Astrocyte (in vitro differentiated cells and primary cell): ENCODE data around the gene RELN. TPM values are rescaled to one million over a fixed set of nuclear protein-coding genes. Genes with fewer than 3 reads are reported as not detected.

ENCODE experiments used
- DNase-seq: peaks from one replicate; pipeline ENCODE4 v3.0.0-alpha.2; 2010; ENCODE audit warnings: low read depth
- FAIRE-seq: peaks from 2 replicates; lab custom pipeline; 2011; peaks lifted over from hg19 to GRCh38; lab: Jason Lieb, UNC
- H2AFZ ChIP-seq: 2 replicates; pipeline ENCODE4 v1.6.0; 2012; ENCODE audit warnings: low read depth, low read length, inconsistent platforms
- H3K27ac ChIP-seq: 2 replicates; pipeline ENCODE4 v1.5.1; 2011; ENCODE audit warnings: low read depth, low read length, inconsistent platforms
- H3K27me3 ChIP-seq: 2 replicates; pipeline ENCODE4 v1.6.0; 2011; ENCODE audit warnings: low read length, inconsistent platforms; ENCODE audit not compliant: insufficient read depth
- H3K36me3 ChIP-seq: 2 replicates; pipeline ENCODE4 v1.5.1; 2011; ENCODE audit warnings: low read length, inconsistent platforms; ENCODE audit not compliant: insufficient read depth
- H3K4me1 ChIP-seq: 2 replicates; pipeline ENCODE4 v1.5.1; 2011; ENCODE audit warnings: low read length, inconsistent platforms; ENCODE audit not compliant: insufficient read depth
- H3K4me2 ChIP-seq: 2 replicates; pipeline ENCODE4 v1.6.0; 2012; ENCODE audit warnings: low read length, inconsistent platforms
- H3K4me3 ChIP-seq: 2 replicates; pipeline ENCODE4 v1.5.1; 2011; ENCODE audit warnings: low read depth, mild to moderate bottlenecking, low read length, inconsistent platforms; ENCODE audit not compliant: insufficient read depth
- H3K79me2 ChIP-seq: 2 replicates; pipeline ENCODE4 v1.6.0; 2012; ENCODE audit warnings: mild to moderate bottlenecking, low read length, inconsistent platforms; ENCODE audit not compliant: insufficient read depth
- H3K9ac ChIP-seq: 2 replicates; pipeline ENCODE4 v1.6.0; 2012; ENCODE audit warnings: mild to moderate bottlenecking, low read length, inconsistent platforms
- H3K9me3 ChIP-seq: 2 replicates; pipeline ENCODE4 v1.5.1; 2012; ENCODE audit warnings: low read depth, mild to moderate bottlenecking, low read length, inconsistent platforms; ENCODE audit not compliant: insufficient read depth
- H4K20me1 ChIP-seq: 2 replicates; pipeline ENCODE4 v1.6.0; 2012; ENCODE audit warnings: low read length, inconsistent platforms; ENCODE audit not compliant: insufficient read depth
- H3K27ac Mint-ChIP-seq: one replicate; pipeline ENCODE4 v1.8.0; 2021; ENCODE audit warnings: mild to moderate bottlenecking, mixed read lengths; ENCODE audit not compliant: unreplicated experiment
- H3K27me3 Mint-ChIP-seq: one replicate; pipeline ENCODE4 v1.8.0; 2021; ENCODE audit warnings: low read depth, mixed read lengths; ENCODE audit not compliant: unreplicated experiment
- H3K36me3 Mint-ChIP-seq: one replicate; pipeline ENCODE4 v1.8.0; 2021; ENCODE audit warnings: low read depth, mixed read lengths; ENCODE audit not compliant: unreplicated experiment
- H3K4me1 Mint-ChIP-seq: one replicate; pipeline ENCODE4 v1.8.0; 2021; ENCODE audit warnings: low read depth, mixed read lengths; ENCODE audit not compliant: unreplicated experiment
- H3K4me3 Mint-ChIP-seq: one replicate; pipeline ENCODE4 v1.8.0; 2021; ENCODE audit warnings: mild to moderate bottlenecking, moderate library complexity, mixed read lengths; ENCODE audit not compliant: unreplicated experiment
- H3K9me3 Mint-ChIP-seq: one replicate; pipeline ENCODE4 v1.8.0; 2021; ENCODE audit warnings: mild to moderate bottlenecking, mixed read lengths; ENCODE audit not compliant: unreplicated experiment
- EZH2 ChIP-seq: IDR thresholded peaks from 2 replicates; pipeline ENCODE4 v1.6.1; 2012; ENCODE audit warnings: mild to moderate bottlenecking, low read length, inconsistent platforms; ENCODE audit not compliant: insufficient read depth
- total RNA-seq: library from RNA; stranded (reverse); gene quantifications from 2 replicates; pipeline ENCODE4 v1.2.1, GENCODE V29; 2021
- TF ChIP-seq, protein P1 (sequence below): IDR thresholded peaks from 2 replicates; pipeline ENCODE4 v1.5.1; 2011; ENCODE audit warnings: low read depth, mild to moderate bottlenecking, inconsistent platforms, low read length, moderate library complexity; ENCODE audit not compliant: insufficient read depth

RELN gene
- total RNA-seq, 1 donor from 2014 or later = 0.98 TPM

DNA sequence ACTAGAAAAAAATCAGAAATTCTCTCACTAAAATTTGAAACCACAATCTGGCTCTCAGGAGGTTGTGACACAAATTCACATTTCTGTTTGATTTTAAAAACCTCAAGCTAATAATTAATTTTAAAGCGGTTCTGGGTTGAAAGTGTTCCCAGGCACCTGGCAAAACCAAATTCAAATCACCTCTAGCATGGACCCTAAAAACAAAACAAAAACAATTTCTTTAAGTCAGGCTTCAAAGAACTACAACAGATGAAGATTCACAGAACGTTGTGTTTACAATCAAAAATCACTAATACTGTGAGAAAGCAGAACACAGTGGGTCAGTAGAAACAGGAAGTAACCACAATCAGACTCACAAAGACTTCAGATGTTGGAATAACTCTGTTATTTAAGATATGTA, 7.2 kb upstream of the RELN start:
- no peaks in the 10 kb centered on the region for H3K4me1 ChIP-seq
- TF ChIP-seq EZH2 = no peak
- TF ChIP-seq, protein P1, sequence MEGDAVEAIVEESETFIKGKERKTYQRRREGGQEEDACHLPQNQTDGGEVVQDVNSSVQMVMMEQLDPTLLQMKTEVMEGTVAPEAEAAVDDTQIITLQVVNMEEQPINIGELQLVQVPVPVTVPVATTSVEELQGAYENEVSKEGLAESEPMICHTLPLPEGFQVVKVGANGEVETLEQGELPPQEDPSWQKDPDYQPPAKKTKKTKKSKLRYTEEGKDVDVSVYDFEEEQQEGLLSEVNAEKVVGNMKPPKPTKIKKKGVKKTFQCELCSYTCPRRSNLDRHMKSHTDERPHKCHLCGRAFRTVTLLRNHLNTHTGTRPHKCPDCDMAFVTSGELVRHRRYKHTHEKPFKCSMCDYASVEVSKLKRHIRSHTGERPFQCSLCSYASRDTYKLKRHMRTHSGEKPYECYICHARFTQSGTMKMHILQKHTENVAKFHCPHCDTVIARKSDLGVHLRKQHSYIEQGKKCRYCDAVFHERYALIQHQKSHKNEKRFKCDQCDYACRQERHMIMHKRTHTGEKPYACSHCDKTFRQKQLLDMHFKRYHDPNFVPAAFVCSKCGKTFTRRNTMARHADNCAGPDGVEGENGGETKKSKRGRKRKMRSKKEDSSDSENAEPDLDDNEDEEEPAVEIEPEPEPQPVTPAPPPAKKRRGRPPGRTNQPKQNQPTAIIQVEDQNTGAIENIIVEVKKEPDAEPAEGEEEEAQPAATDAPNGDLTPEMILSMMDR = no peak
- FAIRE-seq (no peak), DNase-seq (no peak)
- no peak overlapping the region for H3K27ac Mint-ChIP-seq
- H3K4me3 ChIP-seq = no peak overlapping the region
- no peak overlapping the region for H3K27ac ChIP-seq
- H3K36me3 Mint-ChIP-seq = no peaks in the 10 kb centered on the region
- H4K20me1 ChIP-seq = no peaks in the 10 kb centered on the region
- no peaks in the 10 kb centered on the region for H3K36me3 ChIP-seq
- no peaks in the 10 kb centered on the region for H3K9me3 Mint-ChIP-seq
- H3K27me3 ChIP-seq = peaks cover 3% of the 10 kb centered on the region
- peaks cover 9% of the 10 kb centered on the region for H3K27me3 Mint-ChIP-seq
- H3K79me2 ChIP-seq = no peaks in the 10 kb centered on the region
- H3K4me1 Mint-ChIP-seq = peaks cover 6% of the 10 kb centered on the region
- H3K4me3 Mint-ChIP-seq = no peak overlapping the region
- H3K4me2 ChIP-seq = no peak overlapping the region
- H3K9ac ChIP-seq = no peak overlapping the region
- H3K9me3 ChIP-seq = no peaks in the 10 kb centered on the region
- no peak overlapping the region for H2AFZ ChIP-seq

DNA sequence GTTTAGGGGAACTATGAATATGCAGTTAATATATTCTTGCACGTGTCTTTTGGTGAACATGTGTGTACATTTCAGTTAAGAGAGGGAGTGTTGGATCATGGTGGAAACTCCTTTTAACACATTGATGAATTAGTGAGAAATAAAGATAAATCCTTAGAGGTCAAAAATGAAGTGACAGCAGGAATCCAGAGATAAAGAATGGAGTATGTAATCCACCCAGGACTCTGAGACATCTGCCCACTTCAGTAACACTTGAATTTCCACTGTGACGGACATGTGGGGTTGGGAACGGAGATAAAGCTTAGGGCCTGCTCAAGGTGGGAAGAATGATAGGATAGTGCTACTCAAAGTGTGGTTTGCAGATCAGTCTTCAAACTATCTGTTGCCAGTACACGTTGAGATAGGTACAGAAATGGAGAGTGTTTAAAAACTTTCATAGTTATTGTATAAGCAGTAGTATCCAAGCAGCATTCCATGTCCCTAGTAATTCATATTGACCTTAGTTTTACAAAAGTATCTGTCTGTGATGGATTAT, 6.6 kb upstream of the RELN start:
- peaks cover 13% of the 10 kb centered on the region for H3K27me3 Mint-ChIP-seq
- FAIRE-seq (no peak), DNase-seq (no peak)
- no peak for TF ChIP-seq EZH2
- Histone ChIP-seq H3K27ac (no peak overlapping the region), H3K9ac (no peak overlapping the region), H3K27me3 (peaks cover 8% of the 10 kb centered on the region), H4K20me1 (no peaks in the 10 kb centered on the region), H3K9me3 (no peaks in the 10 kb centered on the region), H3K4me2 (no peak overlapping the region), H3K4me3 (no peak overlapping the region), H3K79me2 (no peaks in the 10 kb centered on the region), H3K4me1 (no peaks in the 10 kb centered on the region), H2AFZ (no peak overlapping the region), H3K36me3 (no peaks in the 10 kb centered on the region)
- no peaks in the 10 kb centered on the region for H3K9me3 Mint-ChIP-seq
- H3K4me1 Mint-ChIP-seq = peaks cover 6% of the 10 kb centered on the region
- no peak overlapping the region for H3K4me3 Mint-ChIP-seq
- no peaks in the 10 kb centered on the region for H3K36me3 Mint-ChIP-seq
- H3K27ac Mint-ChIP-seq = no peak overlapping the region

DNA sequence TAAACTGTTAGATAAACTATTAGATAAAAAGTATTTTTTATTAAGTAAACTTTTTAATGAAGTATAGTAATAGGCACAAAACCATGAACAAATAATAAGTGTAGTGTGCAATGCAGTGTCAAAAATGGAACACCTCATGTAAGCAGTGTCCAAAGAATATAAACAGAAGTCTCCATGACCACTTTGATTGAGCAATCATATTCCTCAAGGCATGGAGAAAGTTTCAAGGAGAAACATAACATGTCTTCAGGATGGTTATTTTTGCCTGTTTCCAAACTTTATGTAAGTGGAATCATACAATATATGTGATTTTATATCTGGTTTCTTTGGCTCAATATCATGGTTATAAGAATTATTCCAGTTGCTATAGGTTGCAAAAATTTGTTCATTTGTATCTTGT, 6.1 kb upstream of the RELN start:
- H3K27ac ChIP-seq = no peak overlapping the region
- Mint-ChIP-seq H3K36me3 (no peaks in the 10 kb centered on the region), H3K27me3 (peaks cover 18% of the 10 kb centered on the region), H3K4me3 (no peak overlapping the region), H3K4me1 (peaks cover 6% of the 10 kb centered on the region), H3K9me3 (no peaks in the 10 kb centered on the region), H3K27ac (no peak overlapping the region)
- FAIRE-seq (no peak), DNase-seq (no peak)
- H3K27me3 ChIP-seq = peaks cover 12% of the 10 kb centered on the region
- no peak overlapping the region for H3K4me2 ChIP-seq
- H2AFZ ChIP-seq = no peak overlapping the region
- H3K9me3 ChIP-seq = no peaks in the 10 kb centered on the region
- H3K9ac ChIP-seq = no peak overlapping the region
- H3K4me1 ChIP-seq = peaks cover 2% of the 10 kb centered on the region
- H3K4me3 ChIP-seq = no peak overlapping the region
- H3K36me3 ChIP-seq = no peaks in the 10 kb centered on the region
- no peaks in the 10 kb centered on the region for H3K79me2 ChIP-seq
- no peak for TF ChIP-seq EZH2
- TF ChIP-seq, protein P1 = no peak
- H4K20me1 ChIP-seq = no peaks in the 10 kb centered on the region
